K562 treated with DMSO at 1 percent for 24 hours (cell line): ENCODE data around the gene BCAS3. TPM values are rescaled to one million over a fixed set of nuclear protein-coding genes. Genes with fewer than 3 reads are reported as not detected.

Experiments
- total RNA-seq: library from RNA; unstranded; fragments of 300-600 nt; gene quantifications from 2 replicates; pipeline ENCODE4 v1.2.3, GENCODE V29; 2022; ENCODE audit warnings: low read depth; ENCODE audit not compliant: insufficient read depth

BCAS3 gene
- 9.9 and 12.7 TPM in 2 replicates for total RNA-seq

DNA sequence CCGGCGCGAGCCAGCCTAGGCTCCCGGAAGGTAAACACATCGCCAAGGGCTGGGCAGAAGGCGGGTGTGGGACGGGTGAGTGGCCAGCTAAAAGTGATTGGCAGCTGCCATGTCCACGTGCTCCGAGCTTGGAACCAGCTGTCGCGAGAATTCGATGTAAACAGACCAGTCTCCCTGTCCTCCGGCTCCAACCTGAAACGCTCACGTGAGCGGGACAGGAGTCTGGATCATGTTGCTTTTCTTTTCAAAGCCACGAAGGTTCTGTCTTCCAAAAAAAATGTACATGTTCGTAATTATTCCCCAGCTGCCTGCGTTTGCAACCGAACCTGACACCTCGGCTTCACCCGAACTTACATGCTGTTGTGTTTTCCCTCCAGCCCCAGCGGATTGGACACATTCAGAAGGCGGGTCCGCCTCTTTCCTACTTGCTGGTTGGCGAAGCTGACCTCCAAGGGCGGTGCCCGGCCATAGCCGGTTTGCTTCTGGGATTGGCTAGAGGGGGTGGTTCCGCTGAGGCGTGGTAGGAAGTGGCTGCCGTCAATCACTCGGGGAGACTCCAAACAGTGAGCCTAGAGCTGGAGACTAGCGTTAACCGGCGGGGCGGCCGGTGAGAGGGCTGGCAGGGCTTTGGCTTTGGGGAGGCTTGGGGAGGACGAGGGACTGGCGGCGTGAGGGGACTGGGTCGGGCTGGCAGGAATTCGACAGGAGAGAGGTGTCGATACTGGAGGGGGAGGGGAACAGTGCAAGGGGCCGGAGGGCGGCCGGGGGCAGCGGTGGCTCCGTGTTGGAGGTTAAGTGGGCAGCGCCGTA, at the start of gene BCAS3:
Gene BCAS3 (plus strand): TSS at position 544 of the 810 bp plus-strand sequence.

DNA sequence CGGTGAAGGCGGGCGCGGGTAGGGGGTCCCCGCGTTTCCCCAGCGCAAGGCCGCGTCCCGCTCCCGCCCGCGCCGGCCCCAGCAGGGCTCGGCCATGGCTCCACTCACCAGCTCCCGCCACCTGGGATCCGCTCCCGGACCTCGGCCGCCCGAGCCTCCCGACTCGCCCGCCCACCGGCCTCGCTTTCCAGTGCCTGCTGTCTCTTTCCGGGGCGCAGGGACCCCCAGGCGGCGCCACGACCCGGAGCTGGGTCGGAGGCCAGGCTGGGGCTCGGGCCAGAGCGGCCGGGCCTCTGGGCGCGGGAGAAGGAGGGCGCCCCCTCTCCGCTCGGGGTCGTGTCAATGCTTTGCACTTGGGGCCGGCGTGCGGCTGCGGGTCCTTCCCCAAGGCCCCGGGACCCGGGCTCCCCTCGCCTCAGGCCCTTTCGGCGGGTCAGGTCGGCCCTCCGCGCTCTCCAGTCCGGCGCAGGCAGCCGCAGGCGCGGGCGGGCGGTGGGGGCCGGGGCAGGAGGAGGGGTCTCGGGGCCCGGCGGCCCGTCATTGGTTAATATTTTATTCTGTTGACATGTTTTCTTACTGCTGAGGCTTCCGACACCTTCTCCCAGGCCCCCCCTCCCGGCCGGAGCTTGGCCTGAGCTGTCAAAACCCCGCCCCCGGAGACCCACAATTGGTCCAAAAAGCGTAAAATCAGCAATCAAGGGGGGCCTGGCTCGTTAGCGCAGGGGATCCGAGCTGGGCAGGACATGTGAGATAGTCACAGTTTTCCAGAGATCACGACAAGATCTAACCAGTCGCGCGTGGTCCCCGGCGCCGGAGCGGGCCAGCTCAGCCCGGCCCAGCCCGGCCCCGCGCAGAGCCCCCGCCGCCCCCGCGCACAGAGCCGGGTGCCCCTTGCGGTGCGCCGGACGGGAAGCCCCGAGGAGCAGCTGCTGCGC, 721.7 kb downstream of the BCAS3 start, which contains the start of gene TBX2:
Gene TBX2 (plus strand): TSS at position 713 of the 935 bp plus-strand sequence. CDS start 334 bp downstream, outside the sequence.

Other genes starting within 250 kb of the BCAS3 start
- 8.1 and 17.3 TPM in 2 replicates for gene APPBP2, start 151.6 kb upstream of the BCAS3 start, total RNA-seq
- gene PPM1D, start 77.7 kb upstream of the BCAS3 start, total RNA-seq, result 18.5 and 19.7 TPM in 2 replicates